ENCODE results near the gene TMEM151B.

DNA sequence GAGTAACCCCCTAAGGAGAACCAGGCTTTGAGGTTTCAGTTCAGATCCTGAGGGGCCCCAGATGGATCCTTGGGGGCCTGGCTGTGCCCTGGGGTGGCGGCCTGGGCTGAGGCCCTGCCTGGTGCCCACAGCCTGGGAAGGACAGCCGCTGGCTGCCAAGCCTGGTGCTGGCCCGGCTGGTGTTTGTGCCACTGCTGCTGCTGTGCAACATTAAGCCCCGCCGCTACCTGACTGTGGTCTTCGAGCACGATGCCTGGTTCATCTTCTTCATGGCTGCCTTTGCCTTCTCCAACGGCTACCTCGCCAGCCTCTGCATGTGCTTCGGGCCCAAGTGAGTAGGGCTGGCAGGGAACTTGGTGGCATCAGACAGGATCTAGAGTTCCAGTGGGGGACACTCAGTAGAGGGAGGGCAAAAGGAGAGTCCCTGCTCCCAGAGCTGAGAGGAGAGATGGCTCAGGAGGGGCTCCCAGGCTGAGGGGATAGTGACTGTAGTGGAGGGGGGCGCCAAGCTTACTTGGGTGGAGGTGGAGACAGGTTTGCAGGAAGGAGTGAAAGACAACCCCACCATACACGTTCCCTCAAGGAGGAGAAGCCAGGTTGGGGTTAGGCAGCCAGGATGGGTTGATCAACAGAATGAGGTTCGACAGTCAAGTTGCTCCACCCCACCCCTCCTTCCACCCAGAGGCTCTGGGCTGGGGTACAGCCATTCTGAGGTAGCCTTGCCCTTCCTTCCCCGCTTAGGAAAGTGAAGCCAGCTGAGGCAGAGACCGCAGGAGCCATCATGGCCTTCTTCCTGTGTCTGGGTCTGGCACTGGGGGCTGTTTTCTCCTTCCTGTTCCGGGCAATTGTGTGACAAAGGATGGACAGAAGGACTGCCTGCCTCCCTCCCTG lies 37.3 kb upstream of the TMEM151B start:
- TF ChIP-seq, protein P1, sequence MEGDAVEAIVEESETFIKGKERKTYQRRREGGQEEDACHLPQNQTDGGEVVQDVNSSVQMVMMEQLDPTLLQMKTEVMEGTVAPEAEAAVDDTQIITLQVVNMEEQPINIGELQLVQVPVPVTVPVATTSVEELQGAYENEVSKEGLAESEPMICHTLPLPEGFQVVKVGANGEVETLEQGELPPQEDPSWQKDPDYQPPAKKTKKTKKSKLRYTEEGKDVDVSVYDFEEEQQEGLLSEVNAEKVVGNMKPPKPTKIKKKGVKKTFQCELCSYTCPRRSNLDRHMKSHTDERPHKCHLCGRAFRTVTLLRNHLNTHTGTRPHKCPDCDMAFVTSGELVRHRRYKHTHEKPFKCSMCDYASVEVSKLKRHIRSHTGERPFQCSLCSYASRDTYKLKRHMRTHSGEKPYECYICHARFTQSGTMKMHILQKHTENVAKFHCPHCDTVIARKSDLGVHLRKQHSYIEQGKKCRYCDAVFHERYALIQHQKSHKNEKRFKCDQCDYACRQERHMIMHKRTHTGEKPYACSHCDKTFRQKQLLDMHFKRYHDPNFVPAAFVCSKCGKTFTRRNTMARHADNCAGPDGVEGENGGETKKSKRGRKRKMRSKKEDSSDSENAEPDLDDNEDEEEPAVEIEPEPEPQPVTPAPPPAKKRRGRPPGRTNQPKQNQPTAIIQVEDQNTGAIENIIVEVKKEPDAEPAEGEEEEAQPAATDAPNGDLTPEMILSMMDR (IDR thresholded peaks at IDR 0.05 in 4 of 5, conservative IDR thresholded peaks at IDR 0.05 in 1 of 5): no peak
- TF ChIP-seq POLR2A (IDR thresholded peaks at IDR 0.05): no peak
